Fibroblast of peridontal ligament (primary cell): ENCODE results near the gene FYN.
A peak's percentile ranks its signal among the peaks of the same experiment; 100 is the strongest.

ENCODE experiments used
- DNase-seq: peaks from one replicate; pipeline ENCODE4 v3.0.0-alpha.2; 2010; ENCODE audit errors: extremely low read depth

Gene FYN

GRCh38 chr6:111806561-111807497, 66.4 kb downstream of the FYN start:
- no peak for DNase-seq

GRCh38 chr6:111806165-111806547, 67.1 kb downstream of the FYN start:
- no peak for DNase-seq

GRCh38 chr6:111805511-111806164, 67.6 kb downstream of the FYN start:
- DNase-seq: peak; percentile 86

GRCh38 chr6:111804627-111805235, 68.5 kb downstream of the FYN start:
- DNase-seq: peak; percentile 97

- peak; percentile 89 for DNase-seq
Observed at GRCh38 chr6:111803804-111804203, 69.4 kb downstream of the FYN start.

- DNase-seq: peak; percentile 41
Observed at GRCh38 chr6:111803371-111803770, 69.9 kb downstream of the FYN start.

- DNase-seq: peak; percentile 63
Observed at GRCh38 chr6:111802720-111803330, 70.4 kb downstream of the FYN start.

GRCh38 chr6:111802015-111802414, 71.2 kb downstream of the FYN start:
- no peak for DNase-seq

GRCh38 chr6:111800821-111801220, 72.4 kb downstream of the FYN start:
- DNase-seq: no peak

- DNase-seq: no peak
Observed at GRCh38 chr6:111800259-111800765, 72.9 kb downstream of the FYN start.

GRCh38 chr6:111799576-111800258, 73.5 kb downstream of the FYN start:
- no peak for DNase-seq

GRCh38 chr6:111798281-111798725, 74.9 kb downstream of the FYN start:
- DNase-seq: no peak

- DNase-seq: no peak
Observed at GRCh38 chr6:111796310-111796918, 76.8 kb downstream of the FYN start.

- no peak for DNase-seq
Observed at GRCh38 chr6:111795558-111795957, 77.7 kb downstream of the FYN start.

- DNase-seq: no peak
Observed at GRCh38 chr6:111794727-111795452, 78.4 kb downstream of the FYN start.

- no peak for DNase-seq
Observed at GRCh38 chr6:111794300-111794699, 79.0 kb downstream of the FYN start.

GRCh38 chr6:111793711-111794111, 79.5 kb downstream of the FYN start:
- no peak for DNase-seq

- no peak for DNase-seq
Observed at GRCh38 chr6:111792914-111793700, 80.1 kb downstream of the FYN start.

GRCh38 chr6:111792241-111792640, 81.0 kb downstream of the FYN start:
- DNase-seq: no peak
